ENCODE measurements around the gene DOK5. TPM values are rescaled to one million over a fixed set of nuclear protein-coding genes. Genes with fewer than 3 reads are reported as not detected.
"Not testable (repeated sequence)": the region's sequence is repeated elsewhere in the genome, so short reads cannot be mapped to it uniquely, and the experiment has no call there.

The DOK5 gene
- polyA plus RNA-seq, 4 donors: 0.71 to 1.9 (median 1.1) TPM; not detected in 1

GRCh38 chr20:54474046-54474445 is 1.3 kb upstream of the DOK5 start:
- Histone ChIP-seq H3K27me3 (ENCODE audit: control insufficient read depth in 3 of 3, insufficient read depth in 3 of 3, low read length in 3 of 3) (peaks cover 11 to 32% (median 13%) of the 10 kb centered on the region in 3 donors), H3K27ac (ENCODE audit: low read depth in 1 of 3, low read length in 2 of 3) (no peak overlapping the region), H3K4me3 (ENCODE audit: low read depth in 1 of 3, low read length in 3 of 3) (no peak overlapping the region), H3K36me3 (ENCODE audit: control insufficient read depth in 3 of 3, insufficient read depth in 2 of 3, low read depth in 1 of 3, low read length in 3 of 3) (no peaks in the 10 kb centered on the region), H3K9me3 (ENCODE audit: control insufficient read depth in 2 of 2, insufficient read depth in 1 of 2, low read depth in 1 of 2, low read length in 1 of 2) (no peaks in the 10 kb centered on the region), H3K4me1 (ENCODE audit: control insufficient read depth in 3 of 3, insufficient read depth in 2 of 3, low read depth in 1 of 3, low read length in 2 of 3) (no peaks in the 10 kb centered on the region)
- no peak for FAIRE-seq
- 57 to 71% (median 66%) methylated on average over 3 of the region's 3 CpGs for WGBS, 3 donors
- DNase-seq: no peak

- FAIRE-seq: no peak
- H3K36me3 ChIP-seq (ENCODE audit: control insufficient read depth in 3 of 3, insufficient read depth in 2 of 3, low read depth in 1 of 3, low read length in 3 of 3): no peaks in the 10 kb centered on the region
- no peak overlapping the region for H3K27ac ChIP-seq (ENCODE audit: low read depth in 1 of 3, low read length in 2 of 3)
- 4 to 11% (median 5%) methylated on average over 10 of the region's 10 CpGs for WGBS, 3 donors
- DNase-seq: peak in 1 of 2 donors; percentile 2
- no peaks in the 10 kb centered on the region for H3K9me3 ChIP-seq (ENCODE audit: control insufficient read depth in 2 of 2, insufficient read depth in 1 of 2, low read depth in 1 of 2, low read length in 1 of 2)
- H3K27me3 ChIP-seq (ENCODE audit: control insufficient read depth in 3 of 3, insufficient read depth in 3 of 3, low read length in 3 of 3): peaks cover 11 to 34% (median 13%) of the 10 kb centered on the region in 3 donors
- no peaks in the 10 kb centered on the region for H3K4me1 ChIP-seq (ENCODE audit: control insufficient read depth in 3 of 3, insufficient read depth in 2 of 3, low read depth in 1 of 3, low read length in 2 of 3)
- H3K4me3 ChIP-seq (ENCODE audit: low read depth in 1 of 3, low read length in 3 of 3): peak overlapping the region in 1 of 3 donors; percentile 10
Measured at GRCh38 chr20:54474866-54475265, 527 bp upstream of the DOK5 start.

GRCh38 chr20:54476169-54477009 is 996 bp downstream of the DOK5 start:
- H3K27ac ChIP-seq (ENCODE audit: low read depth in 1 of 3, low read length in 2 of 3): no peak overlapping the region
- FAIRE-seq (no peak), DNase-seq (peak in 1 of 2 donors; percentile 2)
- no peaks in the 10 kb centered on the region for H3K9me3 ChIP-seq (ENCODE audit: control insufficient read depth in 2 of 2, insufficient read depth in 1 of 2, low read depth in 1 of 2, low read length in 1 of 2)
- H3K27me3 ChIP-seq (ENCODE audit: control insufficient read depth in 3 of 3, insufficient read depth in 3 of 3, low read length in 3 of 3): peaks cover 11 to 34% (median 13%) of the 10 kb centered on the region in 3 donors
- peak overlapping the region in 1 of 3 donors; percentile 52 for H3K4me3 ChIP-seq (ENCODE audit: low read depth in 1 of 3, low read length in 3 of 3)
- H3K4me1 ChIP-seq (ENCODE audit: control insufficient read depth in 3 of 3, insufficient read depth in 2 of 3, low read depth in 1 of 3, low read length in 2 of 3): no peaks in the 10 kb centered on the region
- no peaks in the 10 kb centered on the region for H3K36me3 ChIP-seq (ENCODE audit: control insufficient read depth in 3 of 3, insufficient read depth in 2 of 3, low read depth in 1 of 3, low read length in 3 of 3)
- WGBS, 3 donors: 4 to 15% (median 12%) methylated on average over 32 of the region's 32 CpGs

GRCh38 chr20:54477191-54477955 is 2.0 kb downstream of the DOK5 start:
- 23 to 33% (median 24%) methylated on average over 3 of the region's 3 CpGs for WGBS, 3 donors
- Histone ChIP-seq H3K4me1 (ENCODE audit: control insufficient read depth in 3 of 3, insufficient read depth in 2 of 3, low read depth in 1 of 3, low read length in 2 of 3) (no peaks in the 10 kb centered on the region), H3K27ac (ENCODE audit: low read depth in 1 of 3, low read length in 2 of 3) (no peak overlapping the region), H3K4me3 (ENCODE audit: low read depth in 1 of 3, low read length in 3 of 3) (no peak overlapping the region), H3K27me3 (ENCODE audit: control insufficient read depth in 3 of 3, insufficient read depth in 3 of 3, low read length in 3 of 3) (peaks cover 11 to 34% (median 13%) of the 10 kb centered on the region in 3 donors), H3K36me3 (ENCODE audit: control insufficient read depth in 3 of 3, insufficient read depth in 2 of 3, low read depth in 1 of 3, low read length in 3 of 3) (no peaks in the 10 kb centered on the region), H3K9me3 (ENCODE audit: control insufficient read depth in 2 of 2, insufficient read depth in 1 of 2, low read depth in 1 of 2, low read length in 1 of 2) (no peaks in the 10 kb centered on the region)
- FAIRE-seq (no peak), DNase-seq (no peak)

GRCh38 chr20:54479138-54479906 is 3.9 kb downstream of the DOK5 start:
- H3K4me3 ChIP-seq (ENCODE audit: low read depth in 1 of 3, low read length in 3 of 3): no peak overlapping the region
- H3K27ac ChIP-seq (ENCODE audit: low read depth in 1 of 3, low read length in 2 of 3): no peak overlapping the region
- no peaks in the 10 kb centered on the region for H3K4me1 ChIP-seq (ENCODE audit: control insufficient read depth in 3 of 3, insufficient read depth in 2 of 3, low read depth in 1 of 3, low read length in 2 of 3)
- FAIRE-seq (no peak), DNase-seq (no peak)
- 25 to 44% (median 32%) methylated on average over 9 of the region's 9 CpGs for WGBS, 3 donors
- H3K27me3 ChIP-seq (ENCODE audit: control insufficient read depth in 3 of 3, insufficient read depth in 3 of 3, low read length in 3 of 3): peaks cover 11 to 32% (median 13%) of the 10 kb centered on the region in 3 donors
- no peaks in the 10 kb centered on the region for H3K9me3 ChIP-seq (ENCODE audit: control insufficient read depth in 2 of 2, insufficient read depth in 1 of 2, low read depth in 1 of 2, low read length in 1 of 2)
- no peaks in the 10 kb centered on the region for H3K36me3 ChIP-seq (ENCODE audit: control insufficient read depth in 3 of 3, insufficient read depth in 2 of 3, low read depth in 1 of 3, low read length in 3 of 3)

- H3K4me1 ChIP-seq (ENCODE audit: control insufficient read depth in 3 of 3, insufficient read depth in 2 of 3, low read depth in 1 of 3, low read length in 2 of 3); FAIRE-seq; H3K9me3 ChIP-seq (ENCODE audit: control insufficient read depth in 2 of 2, insufficient read depth in 1 of 2, low read depth in 1 of 2, low read length in 1 of 2); H3K4me3 ChIP-seq (ENCODE audit: low read depth in 1 of 3, low read length in 3 of 3); DNase-seq; H3K27ac ChIP-seq (ENCODE audit: low read depth in 1 of 3, low read length in 2 of 3); H3K36me3 ChIP-seq (ENCODE audit: control insufficient read depth in 3 of 3, insufficient read depth in 2 of 3, low read depth in 1 of 3, low read length in 3 of 3): not testable (repeated sequence)
- 65 to 71% (median 67%) methylated on average over 7 of the region's 7 CpGs for WGBS, 3 donors
- H3K27me3 ChIP-seq (ENCODE audit: control insufficient read depth in 3 of 3, insufficient read depth in 3 of 3, low read length in 3 of 3): peaks cover 10 to 26% (median 10%) of the 10 kb centered on the region in 3 donors
Measured at GRCh38 chr20:54479937-54480336, 4.5 kb downstream of the DOK5 start.

DNA sequence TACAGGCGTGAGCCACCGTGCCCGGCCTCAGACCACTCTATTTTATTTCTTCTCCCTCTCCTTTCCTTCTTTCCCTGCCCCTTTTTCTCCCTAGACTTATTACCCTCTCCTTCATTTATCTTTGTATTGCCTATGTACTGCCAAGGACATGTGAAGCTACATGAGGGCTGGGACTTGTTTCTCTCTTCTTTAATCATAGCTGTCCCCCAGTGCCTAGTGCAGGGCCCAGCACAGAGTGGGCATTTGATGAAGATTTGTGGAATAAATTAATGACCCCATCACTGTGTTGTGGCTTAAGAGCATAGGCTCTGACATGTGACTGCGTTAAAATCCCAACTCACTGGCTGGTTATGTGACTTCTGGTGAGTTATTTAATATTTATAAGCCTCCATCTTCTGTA is 6.0 kb downstream of the DOK5 start:
- DNase-seq: no peak
- H3K4me1 ChIP-seq (ENCODE audit: control insufficient read depth in 3 of 3, insufficient read depth in 2 of 3, low read depth in 1 of 3, low read length in 2 of 3): no peaks in the 10 kb centered on the region
- H3K9me3 ChIP-seq (ENCODE audit: control insufficient read depth in 2 of 2, insufficient read depth in 1 of 2, low read depth in 1 of 2, low read length in 1 of 2): no peaks in the 10 kb centered on the region
- H3K4me3 ChIP-seq (ENCODE audit: low read depth in 1 of 3, low read length in 3 of 3): no peak overlapping the region
- no peak overlapping the region for H3K27ac ChIP-seq (ENCODE audit: low read depth in 1 of 3, low read length in 2 of 3)
- H3K27me3 ChIP-seq (ENCODE audit: control insufficient read depth in 3 of 3, insufficient read depth in 3 of 3, low read length in 3 of 3): peaks cover 0 to 11% (median 2%) of the 10 kb centered on the region in 3 donors
- 86 to 91% (median 89%) methylated on average over 4 of the region's 4 CpGs for WGBS, 3 donors
- H3K36me3 ChIP-seq (ENCODE audit: control insufficient read depth in 3 of 3, insufficient read depth in 2 of 3, low read depth in 1 of 3, low read length in 3 of 3): no peaks in the 10 kb centered on the region
- no peak for FAIRE-seq

GRCh38 chr20:54485631-54486030 is 10.2 kb downstream of the DOK5 start:
- H3K27ac ChIP-seq (ENCODE audit: low read depth in 1 of 3, low read length in 2 of 3): no peak overlapping the region
- no peak for DNase-seq
- no peaks in the 10 kb centered on the region for H3K27me3 ChIP-seq (ENCODE audit: control insufficient read depth in 3 of 3, insufficient read depth in 3 of 3, low read length in 3 of 3)
- H3K4me3 ChIP-seq (ENCODE audit: low read depth in 1 of 3, low read length in 3 of 3): no peak overlapping the region
- H3K9me3 ChIP-seq (ENCODE audit: control insufficient read depth in 2 of 2, insufficient read depth in 1 of 2, low read depth in 1 of 2, low read length in 1 of 2): no peaks in the 10 kb centered on the region
- H3K36me3 ChIP-seq (ENCODE audit: control insufficient read depth in 3 of 3, insufficient read depth in 2 of 3, low read depth in 1 of 3, low read length in 3 of 3): no peaks in the 10 kb centered on the region
- FAIRE-seq: no peak
- 79 to 85% (median 85%) methylated on average over 8 of the region's 8 CpGs for WGBS, 3 donors
- H3K4me1 ChIP-seq (ENCODE audit: control insufficient read depth in 3 of 3, insufficient read depth in 2 of 3, low read depth in 1 of 3, low read length in 2 of 3): no peaks in the 10 kb centered on the region

Data from small intestine (tissue), 7 donors.